GM21526 (cell line): ENCODE data around the gene TTLL11.

Experiments used
- ATAC-seq: cut with Tn5 transposase; IDR thresholded peaks from one replicate; pipeline ENCODE4 v1.9.1; 2021; ENCODE audit warnings: moderate library complexity; ENCODE audit not compliant: unreplicated experiment, low FRiP score

The TTLL11 gene

DNA sequence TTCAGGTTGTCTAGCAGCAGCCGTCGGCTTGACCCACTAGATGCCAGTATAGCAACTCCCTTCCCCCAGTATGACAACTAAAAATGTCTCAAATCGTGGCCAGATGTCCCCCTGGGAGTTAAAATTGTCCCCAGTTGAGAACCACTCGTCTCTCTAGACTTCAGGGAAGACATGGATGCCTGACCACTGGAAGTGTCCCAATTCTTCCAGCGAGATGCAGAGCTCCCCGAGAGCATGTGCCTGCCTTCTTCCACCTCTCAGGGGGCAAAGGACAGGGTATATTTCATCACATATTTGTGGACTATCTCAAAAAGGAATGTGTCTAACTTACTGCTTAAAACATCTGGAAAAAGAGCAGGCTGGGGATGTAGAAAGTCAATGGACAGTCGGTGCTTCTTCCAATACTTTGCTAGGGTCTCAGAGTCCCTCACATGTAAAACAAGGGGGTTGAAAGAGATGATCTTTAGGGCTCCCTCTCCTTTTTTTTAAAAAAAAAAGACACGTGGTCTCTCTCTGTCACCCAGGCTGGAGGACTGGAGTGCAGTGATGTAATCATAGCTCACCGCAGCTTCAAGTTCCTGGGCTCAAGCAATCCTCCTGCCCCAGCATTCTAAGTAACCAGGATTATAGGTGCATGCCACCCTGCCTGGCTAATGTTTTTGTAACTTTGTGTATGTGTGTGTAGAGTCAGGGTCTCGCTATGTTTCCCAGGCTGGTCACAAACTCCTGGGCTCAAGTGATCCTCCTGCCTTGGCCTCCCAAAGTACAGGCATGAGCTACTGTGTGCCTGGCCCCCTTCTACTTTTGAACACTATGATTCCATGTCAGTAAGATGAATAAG is 251.1 kb downstream of the TTLL11 start:
- no peak for ATAC-seq

DNA sequence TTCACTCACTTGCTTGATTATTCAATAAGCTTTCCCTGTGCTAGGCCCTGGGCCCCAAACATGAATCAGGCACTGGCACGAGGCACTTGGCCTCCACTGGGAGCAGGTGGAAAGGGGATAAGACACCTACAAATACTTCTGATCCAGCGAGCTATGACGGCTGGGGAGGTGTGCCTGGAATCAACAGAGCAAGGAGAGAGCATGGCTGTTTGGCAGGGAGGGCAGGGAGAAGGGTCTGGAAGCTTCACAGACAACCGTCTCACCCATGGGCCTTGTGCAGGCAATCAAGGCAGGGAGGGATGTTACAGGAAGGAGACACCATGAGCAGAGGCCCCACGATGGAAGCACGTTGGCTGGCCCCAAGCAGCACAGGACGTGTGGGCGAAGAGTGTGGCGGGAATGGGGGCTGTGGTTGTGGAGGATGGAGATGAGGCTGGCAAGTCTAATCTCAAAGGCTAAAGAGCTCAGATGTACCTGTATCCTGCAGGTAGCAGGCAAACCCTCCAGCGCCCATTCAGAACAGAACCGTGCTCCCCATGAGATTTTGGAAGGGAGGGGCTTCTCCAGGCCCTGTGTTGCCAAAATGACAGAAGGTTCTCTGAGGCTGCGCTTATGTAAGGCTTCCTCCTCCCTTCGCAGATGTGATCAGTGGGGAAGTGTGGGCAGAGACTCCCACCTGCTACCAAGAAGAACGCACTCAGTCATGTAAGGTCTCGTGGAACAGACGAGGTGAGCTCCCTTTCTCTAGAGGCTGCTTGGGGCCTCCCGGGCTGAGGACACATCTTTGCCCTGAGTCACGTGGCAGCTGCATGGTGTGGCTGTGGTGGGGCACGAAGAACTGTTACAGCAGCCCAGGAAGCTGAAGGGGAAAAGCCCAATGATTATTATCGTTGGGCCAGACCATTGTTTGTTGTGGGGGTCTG is 252.0 kb downstream of the TTLL11 start:
- no peak for ATAC-seq

GRCh38 chr9:121839726-121840500 is 253.2 kb downstream of the TTLL11 start:
- peak; percentile 74 for ATAC-seq

- no peak for ATAC-seq
These were observed 254.1 kb downstream of the TTLL11 start for GRCh38 chr9:121838746-121839669.

GRCh38 chr9:121837113-121837961 is 255.8 kb downstream of the TTLL11 start:
- no peak for ATAC-seq

DNA sequence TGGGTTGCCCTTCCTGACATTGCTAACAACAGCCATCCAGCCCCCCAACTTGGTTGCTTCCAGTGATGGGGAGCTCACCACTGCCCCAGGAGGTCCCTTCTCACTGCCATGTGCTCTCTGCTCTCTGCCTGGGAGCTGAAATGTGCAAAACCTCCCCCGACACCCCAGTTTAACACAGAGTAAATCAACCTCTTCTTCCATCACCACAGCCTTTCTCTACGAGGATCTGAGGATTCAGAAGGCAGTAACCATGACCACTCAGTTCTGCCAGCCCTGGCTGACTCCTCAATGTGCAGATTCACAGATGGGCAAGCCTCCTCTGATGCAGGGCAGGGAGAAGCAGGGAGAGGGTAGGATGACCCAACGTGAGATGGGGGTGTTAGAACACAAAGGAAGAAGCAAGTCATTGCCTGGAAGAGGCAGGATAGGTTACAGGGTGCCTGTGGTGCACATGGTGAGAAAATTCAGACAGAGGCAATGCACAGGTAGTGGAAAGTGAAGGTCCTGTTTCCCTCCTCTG is 256.7 kb downstream of the TTLL11 start:
- ATAC-seq = no peak

- no peak for ATAC-seq
These were observed 257.3 kb downstream of the TTLL11 start for GRCh38 chr9:121835587-121836365.

DNA sequence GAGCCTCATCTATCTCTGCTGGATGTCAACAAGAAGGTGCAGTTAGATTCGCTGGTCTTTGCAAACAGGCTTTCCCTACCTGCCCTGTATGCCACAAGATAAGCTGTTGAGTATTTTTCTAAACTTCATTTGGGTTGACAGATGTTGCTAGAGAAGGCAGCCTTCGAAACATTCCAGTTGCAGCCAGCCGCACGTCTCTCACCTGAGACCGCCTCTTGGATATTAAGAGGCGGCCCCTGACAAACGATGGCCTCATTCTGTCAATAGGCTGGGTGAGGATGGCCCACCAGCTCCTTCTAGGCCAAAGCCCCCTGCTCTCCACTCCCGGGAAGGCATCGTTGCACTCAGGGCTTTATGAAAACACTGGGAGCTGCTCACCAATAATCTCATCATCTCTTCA is 260.0 kb downstream of the TTLL11 start:
- ATAC-seq = no peak

- no peak for ATAC-seq
These were observed 261.2 kb downstream of the TTLL11 start for GRCh38 chr9:121831869-121832268.

DNA sequence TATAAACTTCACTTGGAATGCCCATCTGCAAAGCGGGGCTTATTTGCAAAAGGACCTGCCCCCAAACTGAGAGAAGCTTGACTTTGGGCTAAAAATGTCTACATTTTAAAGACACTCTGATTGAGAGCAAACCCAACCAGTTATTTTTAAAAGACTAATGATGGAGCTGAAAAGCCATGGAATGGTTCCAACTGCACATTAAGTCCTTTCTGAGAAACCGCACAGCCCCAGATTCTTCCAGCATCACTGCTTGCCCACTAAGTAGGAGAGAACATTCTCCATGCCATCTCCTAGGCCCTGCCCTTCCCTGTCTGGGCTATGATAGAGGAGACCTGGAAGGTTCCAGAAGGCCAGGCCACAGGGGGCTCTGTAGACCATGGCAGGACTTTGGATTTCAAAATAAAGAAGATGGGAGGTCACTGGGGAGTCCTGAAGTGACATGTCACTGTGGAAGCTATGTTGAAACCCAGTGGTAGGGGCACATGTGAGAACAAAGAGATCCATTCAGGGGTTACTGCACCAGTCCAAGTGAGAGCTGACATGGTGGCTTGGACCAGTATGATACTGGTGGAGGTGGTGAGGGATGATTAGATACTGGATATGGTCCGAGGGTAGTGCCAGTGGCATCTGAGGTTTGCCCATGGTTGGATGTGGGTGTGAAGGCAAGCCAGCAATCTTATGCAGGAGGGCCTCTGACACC is 262.5 kb downstream of the TTLL11 start:
- no peak for ATAC-seq

- ATAC-seq = no peak
These were observed 265.7 kb downstream of the TTLL11 start for GRCh38 chr9:121827251-121827967.

DNA sequence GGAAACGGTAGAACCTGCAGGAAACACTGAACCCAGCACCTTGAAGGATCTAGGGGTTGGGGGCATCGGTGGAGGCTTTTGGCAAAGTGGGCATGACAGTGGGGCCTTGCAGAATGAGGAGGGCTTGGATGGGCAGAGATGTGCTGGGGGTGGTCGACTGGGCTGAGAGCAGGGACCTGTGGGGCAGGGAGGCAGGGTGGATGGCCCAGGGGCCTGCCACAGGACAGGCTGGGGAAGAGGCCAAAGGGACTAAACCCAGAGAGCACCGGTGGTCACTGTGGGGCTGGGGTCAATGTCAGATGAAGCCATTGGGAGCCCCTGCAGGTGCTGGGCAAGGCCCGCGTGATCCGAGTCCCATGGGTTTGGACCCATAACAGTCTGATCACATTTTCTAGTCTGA is 266.4 kb downstream of the TTLL11 start:
- no peak for ATAC-seq

DNA sequence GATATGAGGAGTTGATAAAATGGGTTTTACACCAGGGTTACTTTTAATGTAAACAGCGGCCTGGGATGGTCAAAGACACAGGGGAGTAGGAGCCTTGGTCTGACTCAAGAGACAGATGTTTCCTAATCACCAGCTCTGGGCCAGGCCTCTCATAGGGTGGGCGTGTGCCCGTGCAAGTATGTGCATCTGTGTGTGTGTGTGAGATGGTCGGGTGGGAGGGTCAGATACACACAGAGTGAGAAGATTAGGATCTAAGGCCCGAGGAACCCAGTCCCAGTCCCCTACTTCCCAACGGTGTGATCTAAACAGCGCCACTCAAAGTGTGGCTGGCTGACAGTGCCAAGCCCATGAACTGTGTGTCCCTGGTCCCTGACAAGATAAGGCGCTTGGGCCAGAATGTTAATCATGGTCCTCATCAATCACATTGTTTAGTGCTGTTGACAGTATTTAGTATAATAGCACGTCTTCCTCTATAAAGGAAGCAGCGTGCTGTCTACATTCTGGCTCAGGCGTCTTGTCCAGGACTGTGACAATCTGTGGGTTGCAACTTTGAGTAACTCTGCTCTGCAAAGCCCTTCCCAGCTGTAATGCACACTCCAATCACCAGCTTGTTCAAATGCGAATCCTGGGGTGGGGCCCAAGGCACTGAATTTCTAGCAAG is 267.9 kb downstream of the TTLL11 start:
- no peak for ATAC-seq

DNA sequence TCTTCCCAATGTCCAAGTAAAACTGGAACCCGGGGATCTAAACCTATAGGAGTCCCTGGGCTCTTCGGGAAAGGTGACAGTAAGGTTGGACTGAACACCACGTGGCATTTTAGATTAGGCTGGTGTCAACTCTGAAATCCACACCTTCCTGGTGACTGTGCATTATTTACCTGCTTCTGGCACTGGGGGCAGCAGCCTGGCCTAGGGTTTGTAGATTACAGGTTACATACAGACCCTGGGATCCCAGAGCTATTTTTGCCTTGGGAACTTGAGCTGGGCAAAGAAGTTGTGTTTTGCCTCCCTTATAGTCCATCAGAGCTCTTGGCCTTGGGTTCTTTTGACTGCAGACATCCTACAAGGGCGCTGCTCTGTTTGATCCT is 268.5 kb downstream of the TTLL11 start:
- ATAC-seq = no peak

GRCh38 chr9:121823451-121824169 is 269.5 kb downstream of the TTLL11 start:
- ATAC-seq = no peak
